HG03558 (cell line): ENCODE measurements around the gene NRG3.

ENCODE experiments used
- ATAC-seq: cut with Tn5 transposase; IDR thresholded peaks from one replicate; pipeline ENCODE4 v1.9.1; 2021; ENCODE audit warnings: moderate number of reproducible peaks; ENCODE audit not compliant: unreplicated experiment; ENCODE audit errors: extremely low read depth

The NRG3 gene

DNA sequence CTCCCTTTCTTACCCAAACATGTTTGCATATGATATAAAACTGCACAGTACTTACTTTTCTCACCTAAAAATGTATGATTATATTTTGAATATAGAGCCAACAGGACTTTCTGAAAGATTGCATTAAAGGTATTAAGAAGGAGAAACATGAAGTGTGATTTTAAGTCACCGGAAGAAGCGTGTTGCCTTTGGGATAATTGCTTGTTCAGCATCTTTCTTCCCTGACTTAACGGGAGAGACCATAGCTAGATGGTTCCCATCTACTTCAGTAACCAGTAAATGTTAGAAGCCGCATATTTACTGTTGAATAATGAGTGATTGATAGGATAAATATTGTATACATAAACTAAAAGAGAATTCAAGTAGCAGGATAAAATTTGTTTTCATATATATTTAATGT is 197.1 kb downstream of the NRG3 start:
- no peak for ATAC-seq

GRCh38 chr10:82075605-82076004 is 200.6 kb downstream of the NRG3 start:
- no peak for ATAC-seq

DNA sequence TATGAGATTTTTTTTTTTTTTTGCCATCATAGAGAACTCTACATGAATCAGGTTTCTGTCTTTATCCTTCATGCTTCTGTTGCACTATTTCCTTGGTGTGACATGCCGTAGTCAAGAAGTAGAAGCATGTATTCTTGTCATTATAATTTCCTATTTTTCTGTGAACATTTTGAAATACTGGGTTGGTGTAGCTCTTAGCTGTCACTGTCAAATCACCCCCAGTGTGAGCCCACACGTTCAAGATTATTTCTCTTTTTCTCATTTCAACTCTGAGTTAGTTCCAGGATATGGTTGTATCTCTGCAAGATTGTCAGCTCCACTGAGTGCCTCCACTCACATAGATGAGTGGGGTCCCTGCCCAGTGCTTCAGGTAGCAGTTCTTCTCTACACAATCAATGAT is 209.5 kb downstream of the NRG3 start:
- no peak for ATAC-seq

DNA sequence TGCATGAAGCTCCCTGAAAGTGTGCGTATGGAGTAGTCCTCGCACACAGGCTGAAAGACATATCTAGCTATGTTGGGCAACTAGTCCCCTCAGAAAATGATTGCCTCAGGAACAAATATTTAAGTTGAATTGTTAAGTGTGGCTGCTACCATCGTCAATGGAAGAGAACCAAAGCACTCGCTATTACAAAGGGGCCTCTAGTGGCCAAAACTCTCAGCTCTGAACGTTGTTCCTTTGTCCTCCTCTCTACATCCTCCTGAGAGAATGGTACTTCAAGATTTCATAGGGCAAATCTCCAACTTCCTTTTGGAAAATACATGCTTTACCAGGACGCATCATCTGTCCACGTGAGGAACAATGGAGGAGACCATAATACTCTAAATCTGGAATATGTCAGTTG is 209.9 kb downstream of the NRG3 start:
- ATAC-seq = no peak

GRCh38 chr10:82089327-82089726 is 214.3 kb downstream of the NRG3 start:
- ATAC-seq = no peak

- no peak for ATAC-seq
These were observed 216.4 kb downstream of the NRG3 start for GRCh38 chr10:82091413-82091812.

DNA sequence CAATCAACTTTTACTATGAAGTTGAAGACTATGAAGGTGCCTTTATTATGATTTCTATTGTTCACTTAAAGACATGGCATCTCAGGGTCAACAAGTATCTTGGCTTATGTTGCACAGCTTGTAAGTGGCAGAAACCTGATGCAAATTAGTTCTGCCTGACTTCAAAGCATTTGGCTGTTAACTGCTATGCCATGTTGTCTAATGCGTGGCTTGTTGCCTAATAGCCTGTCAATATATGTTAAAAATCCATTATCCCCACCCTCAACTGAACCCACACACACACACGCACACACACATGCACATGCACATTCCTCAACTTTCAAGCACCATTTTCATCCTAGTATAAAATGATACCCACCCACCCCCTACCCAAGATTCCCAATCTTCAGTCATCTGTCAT is 217.1 kb downstream of the NRG3 start:
- no peak for ATAC-seq

DNA sequence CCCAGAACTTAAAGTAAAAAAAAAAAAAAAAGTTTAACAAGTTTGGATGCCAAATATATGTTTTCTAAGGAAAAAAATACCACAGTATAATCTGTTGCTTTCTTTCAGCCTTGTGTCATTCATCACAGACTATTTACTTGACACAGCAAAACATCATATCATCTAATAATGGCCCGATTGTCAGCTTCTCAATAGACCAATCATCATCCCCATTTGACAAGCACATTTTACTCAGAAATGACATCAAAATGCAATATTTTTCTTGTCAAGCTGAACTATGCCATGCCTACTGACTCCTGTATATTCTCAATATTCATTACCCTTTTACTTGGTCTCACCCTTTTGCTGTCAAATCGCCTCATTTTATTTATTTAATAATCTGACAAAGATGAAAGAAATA is 249.7 kb downstream of the NRG3 start:
- ATAC-seq = no peak

GRCh38 chr10:82128527-82128926 is 253.5 kb downstream of the NRG3 start:
- ATAC-seq = no peak

DNA sequence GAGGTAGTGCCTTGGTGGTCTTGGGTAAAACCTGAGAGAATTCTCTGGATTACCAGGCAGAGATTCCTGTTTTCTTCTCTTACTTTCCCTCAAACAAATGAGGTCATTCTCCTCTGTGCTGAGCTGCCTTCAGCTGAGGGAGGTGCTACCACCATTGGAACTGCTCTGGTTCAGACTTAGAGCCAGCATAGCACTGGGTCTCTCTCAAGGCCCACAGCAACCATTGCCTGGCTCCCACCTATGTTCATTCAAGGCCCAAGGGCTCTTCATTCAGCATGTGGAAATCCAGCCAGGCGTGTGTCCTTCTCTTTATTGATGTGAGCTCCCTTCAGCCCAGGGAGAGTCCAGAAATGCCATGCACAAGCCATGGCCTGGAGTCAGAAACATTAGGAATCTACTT is 261.1 kb downstream of the NRG3 start:
- no peak for ATAC-seq

- no peak for ATAC-seq
These were observed 269.2 kb downstream of the NRG3 start for GRCh38 chr10:82144153-82144552.

DNA sequence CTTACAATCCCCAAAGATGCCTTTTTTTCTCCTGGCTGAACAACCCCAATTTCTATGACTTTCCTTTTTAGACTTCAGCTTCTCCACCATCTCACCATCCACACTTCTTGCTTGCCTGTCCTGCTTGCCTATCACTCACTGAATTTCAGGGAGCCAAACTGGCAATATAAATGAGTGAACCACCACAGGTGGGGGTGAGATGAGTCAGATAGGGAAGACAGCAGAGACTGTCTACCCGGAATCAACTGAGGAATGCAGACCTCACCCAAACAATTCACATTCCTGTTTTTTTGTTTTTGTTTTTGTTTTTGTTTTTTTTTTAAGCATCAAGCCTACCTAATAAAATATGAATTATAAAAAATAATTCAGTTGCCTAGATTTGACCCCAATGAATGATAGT is 273.8 kb downstream of the NRG3 start:
- no peak for ATAC-seq

DNA sequence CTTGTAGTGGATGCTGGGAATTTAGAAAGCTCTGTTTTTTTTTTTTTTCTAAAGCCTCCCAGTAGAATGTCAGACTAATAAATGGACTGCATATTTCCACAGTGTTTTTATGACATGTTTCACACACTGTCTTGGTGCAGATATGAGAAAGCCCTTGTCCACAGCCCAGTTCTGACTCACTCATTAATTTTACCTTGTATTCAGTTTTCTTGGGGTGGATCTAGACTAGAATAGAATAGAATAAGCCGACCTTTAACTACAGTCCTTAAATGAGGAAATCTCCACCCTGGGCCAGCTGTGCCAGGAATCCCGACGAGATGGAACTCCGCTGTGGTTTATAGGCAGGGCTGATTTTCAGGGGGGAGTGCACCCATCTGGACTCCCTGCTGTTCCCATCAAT is 274.7 kb downstream of the NRG3 start:
- no peak for ATAC-seq

GRCh38 chr10:82150123-82150900 is 275.3 kb downstream of the NRG3 start:
- ATAC-seq = no peak

DNA sequence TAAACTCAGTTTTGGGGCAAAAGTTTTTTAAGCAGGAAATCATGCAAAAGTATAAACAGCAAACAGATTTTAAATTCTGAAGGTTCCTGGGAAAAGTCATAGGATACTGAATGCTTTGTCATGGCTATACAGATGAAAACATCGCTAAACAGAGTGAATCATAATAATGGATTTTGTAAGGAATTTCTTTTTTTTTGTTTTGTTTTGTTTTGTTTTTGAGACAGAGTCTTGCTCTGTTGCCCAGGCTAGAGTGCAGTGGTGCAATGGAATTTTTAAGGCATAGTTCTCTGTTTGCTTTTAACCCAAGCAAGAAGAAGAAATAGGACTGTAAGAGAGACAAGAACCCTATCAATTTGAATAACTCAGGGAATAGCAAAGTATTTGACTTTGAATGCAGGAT is 285.3 kb downstream of the NRG3 start:
- ATAC-seq = no peak

GRCh38 chr10:82161264-82161663 is 286.3 kb downstream of the NRG3 start:
- ATAC-seq = no peak

DNA sequence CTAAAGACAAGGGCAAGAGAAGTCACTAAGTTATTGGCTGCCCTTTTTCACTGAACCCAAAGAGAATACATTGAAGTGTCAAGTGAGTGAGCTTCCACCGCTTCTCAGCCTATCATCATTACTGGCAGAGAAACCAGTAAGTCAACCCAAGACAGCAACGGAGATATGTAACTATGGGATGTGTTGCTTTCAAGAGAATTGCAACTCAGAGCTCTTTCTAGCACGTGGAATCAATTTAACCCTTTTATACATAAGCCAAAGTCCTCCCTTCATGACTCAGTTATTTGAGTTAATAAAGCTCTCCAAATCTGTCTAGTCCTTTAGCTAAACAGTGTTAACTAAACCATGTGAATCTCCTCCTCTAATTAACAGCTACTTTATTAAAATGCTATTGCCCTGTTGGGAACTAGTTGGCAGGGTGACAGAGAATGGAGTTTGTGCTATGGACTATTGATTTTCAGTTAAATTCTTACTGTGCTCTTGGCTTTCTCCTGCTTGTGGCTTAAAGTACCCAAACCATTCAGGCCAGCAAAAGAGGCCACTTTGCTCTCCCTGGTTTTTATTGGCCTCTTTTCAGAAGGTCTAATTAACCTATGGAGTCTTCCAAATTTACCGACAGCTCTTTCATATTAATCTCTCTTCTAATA is 287.7 kb downstream of the NRG3 start:
- no peak for ATAC-seq

DNA sequence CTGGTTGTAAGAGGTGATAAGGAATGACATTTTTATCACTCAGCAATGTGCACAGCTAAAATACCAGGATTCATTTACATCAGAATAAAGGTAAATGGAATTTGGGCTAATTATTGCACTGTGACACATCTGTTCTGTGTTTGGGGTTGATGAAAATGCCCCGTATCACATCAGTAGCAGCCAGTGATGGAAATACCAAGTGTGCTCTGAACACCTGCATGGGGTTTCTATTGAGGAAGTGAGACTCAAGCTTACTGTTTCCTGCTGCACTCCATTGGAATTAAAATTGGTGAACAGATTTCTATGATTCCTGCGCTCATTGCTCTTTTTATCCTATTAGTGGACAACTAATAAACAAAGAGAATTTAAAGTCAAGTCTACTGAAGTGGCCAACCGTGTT is 296.9 kb downstream of the NRG3 start:
- ATAC-seq = no peak

DNA sequence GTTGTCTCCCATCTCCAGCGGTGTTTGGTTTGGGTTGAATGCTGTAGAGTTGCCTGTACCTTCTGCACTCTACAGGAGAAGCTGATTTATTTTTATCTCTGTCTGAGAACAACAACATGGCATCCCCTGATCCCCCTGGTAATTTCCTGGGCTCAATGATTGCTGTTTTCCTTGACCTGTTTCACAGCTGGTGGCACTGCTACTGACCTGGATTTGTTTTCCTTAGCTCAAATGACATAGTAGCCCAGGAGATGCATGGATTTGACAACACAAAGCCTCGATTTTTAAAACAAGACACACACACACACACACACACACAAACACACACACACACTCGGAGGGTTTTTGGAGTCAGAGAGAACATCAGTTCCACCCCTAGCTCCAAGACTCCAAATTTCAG is 301.6 kb downstream of the NRG3 start:
- no peak for ATAC-seq

GRCh38 chr10:82190432-82191260 is 315.7 kb downstream of the NRG3 start:
- ATAC-seq = no peak

DNA sequence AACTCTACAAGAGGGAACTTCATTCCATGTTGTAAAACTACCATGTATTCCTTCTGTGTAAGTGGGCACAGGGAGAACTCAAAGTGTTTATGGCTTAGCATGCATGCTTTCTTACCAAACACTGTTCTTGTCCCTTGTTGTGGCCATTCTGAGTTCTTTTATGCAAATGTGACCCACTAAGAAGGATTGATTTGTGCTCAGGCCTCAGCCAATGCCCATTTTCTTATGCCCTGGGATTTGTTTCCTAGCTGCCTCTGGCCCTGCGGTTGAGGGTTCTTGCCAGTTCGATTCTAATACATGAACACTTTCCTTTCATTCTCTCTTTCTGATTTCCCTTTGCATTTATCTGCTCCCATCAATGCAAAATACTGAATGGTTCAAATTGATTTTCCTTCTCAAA is 316.7 kb downstream of the NRG3 start:
- no peak for ATAC-seq
